ENCODE results near the gene FRMPD2. TPM values are rescaled to one million over a fixed set of nuclear protein-coding genes. Genes with fewer than 3 reads are reported as not detected.
"Not testable (repeated sequence)": the region's sequence is repeated elsewhere in the genome, so short reads cannot be mapped to it uniquely, and the experiment has no call there.

Gene FRMPD2
- total RNA-seq, 1 experiment from 2014 or later: not detected

GRCh38 chr10:48160670-48161069 is 113.8 kb downstream of the FRMPD2 start:
- H3K9me3 ChIP-seq (ENCODE audit: low read depth, low read length, poor library complexity, severe bottlenecking); BruUV-seq (replicated peaks); H3K27me3 ChIP-seq (replicated peaks; ENCODE audit: insufficient read depth, low read depth, low read length, poor library complexity); H3K4me3 ChIP-seq (ENCODE audit: low read depth, low read length, poor library complexity, severe bottlenecking); CTCF ChIA-PET; POLR2A ChIA-PET (ENCODE audit: low non-redundant PET); intact Hi-C loops (cut with micrococcal nuclease; ENCODE audit: unreplicated experiment); DNase-seq (ENCODE audit: low spot score); H3K36me3 ChIP-seq (ENCODE audit: insufficient read depth, low read length, poor library complexity, severe bottlenecking); H3K4me1 ChIP-seq (ENCODE audit: insufficient read depth, low read length, poor library complexity, severe bottlenecking); H3K27ac ChIP-seq (ENCODE audit: low read depth, low read length, poor library complexity, severe bottlenecking): not testable (repeated sequence)
- TF ChIP-seq CTCF (conservative IDR thresholded peaks at IDR 0.05; ENCODE audit: low read depth, low read length): 0 out of 2 replicates have a peak, but pooled peaks have one; percentile 14

GRCh38 chr10:48160163-48160562 is 114.3 kb downstream of the FRMPD2 start:
- H3K27ac ChIP-seq (ENCODE audit: low read depth, low read length, poor library complexity, severe bottlenecking); H3K4me3 ChIP-seq (ENCODE audit: low read depth, low read length, poor library complexity, severe bottlenecking); H3K9me3 ChIP-seq (ENCODE audit: low read depth, low read length, poor library complexity, severe bottlenecking); BruUV-seq (replicated peaks); H3K4me1 ChIP-seq (ENCODE audit: insufficient read depth, low read length, poor library complexity, severe bottlenecking); H3K27me3 ChIP-seq (replicated peaks; ENCODE audit: insufficient read depth, low read depth, low read length, poor library complexity); CTCF ChIA-PET; intact Hi-C loops (cut with micrococcal nuclease; ENCODE audit: unreplicated experiment); DNase-seq (ENCODE audit: low spot score); H3K36me3 ChIP-seq (ENCODE audit: insufficient read depth, low read length, poor library complexity, severe bottlenecking); POLR2A ChIA-PET (ENCODE audit: low non-redundant PET): not testable (repeated sequence)

- H3K36me3 ChIP-seq (ENCODE audit: insufficient read depth, low read length, poor library complexity, severe bottlenecking); H3K4me1 ChIP-seq (ENCODE audit: insufficient read depth, low read length, poor library complexity, severe bottlenecking); BruUV-seq (replicated peaks); CTCF ChIA-PET; DNase-seq (ENCODE audit: low spot score); H3K4me3 ChIP-seq (ENCODE audit: low read depth, low read length, poor library complexity, severe bottlenecking); POLR2A ChIA-PET (ENCODE audit: low non-redundant PET); H3K27ac ChIP-seq (ENCODE audit: low read depth, low read length, poor library complexity, severe bottlenecking); H3K27me3 ChIP-seq (replicated peaks; ENCODE audit: insufficient read depth, low read depth, low read length, poor library complexity); intact Hi-C loops (cut with micrococcal nuclease; ENCODE audit: unreplicated experiment); H3K9me3 ChIP-seq (ENCODE audit: low read depth, low read length, poor library complexity, severe bottlenecking): not testable (repeated sequence)
Observed at GRCh38 chr10:48154211-48155140, 120.0 kb downstream of the FRMPD2 start.

GRCh38 chr10:48147643-48148042 is 126.9 kb downstream of the FRMPD2 start:
- H3K9me3 ChIP-seq (ENCODE audit: low read depth, low read length, poor library complexity, severe bottlenecking); BruUV-seq (replicated peaks); DNase-seq (ENCODE audit: low spot score); H3K27me3 ChIP-seq (replicated peaks; ENCODE audit: insufficient read depth, low read depth, low read length, poor library complexity); CTCF ChIA-PET; H3K27ac ChIP-seq (ENCODE audit: low read depth, low read length, poor library complexity, severe bottlenecking); H3K4me1 ChIP-seq (ENCODE audit: insufficient read depth, low read length, poor library complexity, severe bottlenecking); H3K36me3 ChIP-seq (ENCODE audit: insufficient read depth, low read length, poor library complexity, severe bottlenecking); POLR2A ChIA-PET (ENCODE audit: low non-redundant PET); H3K4me3 ChIP-seq (ENCODE audit: low read depth, low read length, poor library complexity, severe bottlenecking); intact Hi-C loops (cut with micrococcal nuclease; ENCODE audit: unreplicated experiment): not testable (repeated sequence)

GRCh38 chr10:48143721-48144642 is 130.5 kb downstream of the FRMPD2 start:
- H3K9me3 ChIP-seq (ENCODE audit: low read depth, low read length, poor library complexity, severe bottlenecking); DNase-seq (ENCODE audit: low spot score); H3K27ac ChIP-seq (ENCODE audit: low read depth, low read length, poor library complexity, severe bottlenecking); BruUV-seq (replicated peaks); H3K27me3 ChIP-seq (replicated peaks; ENCODE audit: insufficient read depth, low read depth, low read length, poor library complexity); POLR2A ChIA-PET (ENCODE audit: low non-redundant PET); H3K36me3 ChIP-seq (ENCODE audit: insufficient read depth, low read length, poor library complexity, severe bottlenecking); intact Hi-C loops (cut with micrococcal nuclease; ENCODE audit: unreplicated experiment); H3K4me3 ChIP-seq (ENCODE audit: low read depth, low read length, poor library complexity, severe bottlenecking); H3K4me1 ChIP-seq (ENCODE audit: insufficient read depth, low read length, poor library complexity, severe bottlenecking); CTCF ChIA-PET: not testable (repeated sequence)

- DNase-seq (ENCODE audit: low spot score); BruUV-seq (replicated peaks); CTCF ChIA-PET; H3K4me1 ChIP-seq (ENCODE audit: insufficient read depth, low read length, poor library complexity, severe bottlenecking); H3K27me3 ChIP-seq (replicated peaks; ENCODE audit: insufficient read depth, low read depth, low read length, poor library complexity); POLR2A ChIA-PET (ENCODE audit: low non-redundant PET); intact Hi-C loops (cut with micrococcal nuclease; ENCODE audit: unreplicated experiment); H3K4me3 ChIP-seq (ENCODE audit: low read depth, low read length, poor library complexity, severe bottlenecking); H3K27ac ChIP-seq (ENCODE audit: low read depth, low read length, poor library complexity, severe bottlenecking); H3K36me3 ChIP-seq (ENCODE audit: insufficient read depth, low read length, poor library complexity, severe bottlenecking); H3K9me3 ChIP-seq (ENCODE audit: low read depth, low read length, poor library complexity, severe bottlenecking): not testable (repeated sequence)
Observed at GRCh38 chr10:48140949-48141348, 133.5 kb downstream of the FRMPD2 start.
